ENCODE measurements around the gene TNS1.
"Not testable (repeated sequence)": the region's sequence is repeated elsewhere in the genome, so short reads cannot be mapped to it uniquely, and the experiment has no call there.

TNS1 gene

DNA sequence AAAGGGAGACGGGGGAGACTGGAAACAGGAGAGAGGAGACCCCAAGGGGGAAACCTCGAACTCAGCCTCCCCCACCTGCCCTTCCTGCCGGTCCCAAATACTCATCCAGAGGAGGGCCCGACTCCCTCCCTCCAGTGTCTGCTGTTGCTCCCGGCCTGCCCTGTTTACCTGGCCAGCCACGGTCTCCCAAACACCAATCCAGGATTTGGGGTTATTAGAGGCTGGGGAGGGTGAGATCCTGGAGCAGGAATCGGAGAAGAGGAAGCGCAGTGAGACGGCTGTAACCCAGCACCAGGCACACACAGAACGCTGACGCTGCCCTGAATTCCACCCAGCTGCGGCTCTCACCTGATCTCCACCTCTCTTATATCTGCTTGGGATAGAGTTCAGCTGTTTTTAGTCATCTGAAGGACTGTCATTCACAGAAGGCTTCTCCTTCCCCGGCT, 213.0 kb downstream of the TNS1 start:
- H3K4me3 Mint-ChIP-seq: peak overlapping the region; percentile 77
- peaks cover 32% of the 10 kb centered on the region for H3K4me1 Mint-ChIP-seq
- no peaks in the 10 kb centered on the region for H3K36me3 Mint-ChIP-seq
- no peaks in the 10 kb centered on the region for H3K9me3 Mint-ChIP-seq
- ATAC-seq: no peak
- no peaks in the 10 kb centered on the region for H3K27me3 Mint-ChIP-seq
- peak overlapping the region; percentile 2 for H3K27ac Mint-ChIP-seq

GRCh38 chr2:217789003-217789735, 213.6 kb downstream of the TNS1 start:
- Mint-ChIP-seq H3K27ac (peak overlapping the region; percentile 2), H3K27me3 (no peaks in the 10 kb centered on the region), H3K36me3 (no peaks in the 10 kb centered on the region), H3K9me3 (no peaks in the 10 kb centered on the region), H3K4me3 (peak overlapping the region; percentile 77), H3K4me1 (peaks cover 32% of the 10 kb centered on the region)
- peak; percentile 46 for ATAC-seq

DNA sequence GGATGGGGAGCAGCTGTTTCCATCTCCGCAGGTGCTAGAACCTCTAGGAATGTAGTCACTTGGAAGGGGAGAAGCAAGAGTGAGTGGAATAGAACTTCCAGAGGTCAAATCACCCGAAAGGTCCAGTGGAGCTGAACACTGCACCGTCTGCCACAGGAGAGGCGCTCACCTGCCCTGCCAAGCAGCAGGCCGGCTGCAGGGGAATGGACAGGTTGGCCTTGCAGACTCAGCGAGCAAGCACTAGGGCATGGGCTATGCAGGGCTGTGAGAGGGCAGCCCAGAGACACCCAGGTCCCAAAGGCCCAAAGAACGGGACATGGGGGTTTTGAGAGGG, 214.2 kb downstream of the TNS1 start:
- H3K36me3 Mint-ChIP-seq: no peaks in the 10 kb centered on the region
- H3K27ac Mint-ChIP-seq: no peak overlapping the region
- no peak overlapping the region for H3K4me3 Mint-ChIP-seq
- ATAC-seq: no peak
- H3K4me1 Mint-ChIP-seq: peaks cover 32% of the 10 kb centered on the region
- H3K27me3 Mint-ChIP-seq: no peaks in the 10 kb centered on the region
- no peaks in the 10 kb centered on the region for H3K9me3 Mint-ChIP-seq

- H3K9me3 Mint-ChIP-seq: peaks cover 9% of the 10 kb centered on the region
- H3K27me3 Mint-ChIP-seq: no peaks in the 10 kb centered on the region
- no peak overlapping the region for H3K4me3 Mint-ChIP-seq
- H3K27ac Mint-ChIP-seq: no peak overlapping the region
- peaks cover 32% of the 10 kb centered on the region for H3K4me1 Mint-ChIP-seq
- ATAC-seq: no peak
- no peaks in the 10 kb centered on the region for H3K36me3 Mint-ChIP-seq
These were observed 215.5 kb downstream of the TNS1 start for GRCh38 chr2:217787160-217787877.

DNA sequence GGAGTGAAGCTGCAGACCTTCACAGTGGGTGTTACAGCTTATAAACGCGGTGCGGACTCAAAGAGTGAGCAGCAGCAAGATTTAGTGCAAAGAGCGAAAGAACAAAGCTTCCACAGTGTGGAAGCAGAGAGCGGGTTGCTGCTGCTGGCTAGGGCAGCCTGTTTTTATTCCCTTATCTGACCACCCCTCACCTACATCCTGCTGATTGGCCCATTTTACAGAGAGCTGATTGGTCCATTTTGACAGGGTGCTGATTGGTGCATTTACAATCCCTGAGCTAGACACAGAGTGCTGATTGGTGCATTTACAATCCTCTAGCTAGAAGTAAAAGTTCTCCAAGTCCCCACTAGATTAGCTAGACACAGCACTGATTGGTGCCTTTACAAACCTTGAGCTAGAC, 216.2 kb downstream of the TNS1 start:
- H3K4me1 Mint-ChIP-seq: peaks cover 32% of the 10 kb centered on the region
- not testable (repeated sequence) for H3K27ac Mint-ChIP-seq, H3K36me3 Mint-ChIP-seq, H3K9me3 Mint-ChIP-seq, H3K4me3 Mint-ChIP-seq, ATAC-seq, H3K27me3 Mint-ChIP-seq

DNA sequence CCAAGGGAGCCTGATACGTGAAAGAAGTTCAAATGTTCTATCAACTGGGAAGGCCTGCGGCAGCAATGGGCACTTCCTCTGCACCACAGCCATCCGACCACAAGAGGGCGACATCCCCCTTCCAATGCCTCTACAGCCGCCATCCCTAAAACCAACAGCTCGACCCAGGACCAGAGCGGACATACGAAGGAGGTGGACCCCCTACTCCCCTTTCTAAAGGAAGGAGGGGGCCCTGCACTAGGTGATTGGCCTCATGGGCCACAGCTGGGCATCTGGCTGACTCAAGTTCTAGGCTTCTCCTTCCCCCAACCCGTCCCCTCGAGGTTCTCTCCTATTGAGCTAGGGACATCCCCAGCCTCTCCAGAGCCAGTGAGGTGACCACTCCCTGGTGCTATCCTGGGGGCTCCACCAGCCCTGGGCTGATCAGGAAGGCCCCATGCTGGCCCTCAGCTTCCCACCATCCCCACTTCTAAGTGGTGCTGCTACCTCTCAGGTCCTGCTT, 217.2 kb downstream of the TNS1 start:
- H3K27me3 Mint-ChIP-seq: no peaks in the 10 kb centered on the region
- H3K27ac Mint-ChIP-seq: no peak overlapping the region
- no peaks in the 10 kb centered on the region for H3K36me3 Mint-ChIP-seq
- peaks cover 9% of the 10 kb centered on the region for H3K9me3 Mint-ChIP-seq
- peaks cover 28% of the 10 kb centered on the region for H3K4me1 Mint-ChIP-seq
- peak; percentile 76 for ATAC-seq
- no peak overlapping the region for H3K4me3 Mint-ChIP-seq

- Mint-ChIP-seq H3K4me3 (no peak overlapping the region), H3K27ac (no peak overlapping the region), H3K9me3 (peaks cover 9% of the 10 kb centered on the region), H3K27me3 (no peaks in the 10 kb centered on the region), H3K4me1 (peaks cover 23% of the 10 kb centered on the region), H3K36me3 (no peaks in the 10 kb centered on the region)
- ATAC-seq: no peak
These were observed 217.7 kb downstream of the TNS1 start for GRCh38 chr2:217784996-217785543.

- Mint-ChIP-seq H3K27me3 (no peaks in the 10 kb centered on the region), H3K36me3 (no peaks in the 10 kb centered on the region), H3K9me3 (peaks cover 9% of the 10 kb centered on the region), H3K27ac (no peak overlapping the region), H3K4me3 (no peak overlapping the region), H3K4me1 (peaks cover 9% of the 10 kb centered on the region)
- no peak for ATAC-seq
These were observed 219.6 kb downstream of the TNS1 start for GRCh38 chr2:217783243-217783642.

- Mint-ChIP-seq H3K27me3 (no peaks in the 10 kb centered on the region), H3K27ac (no peak overlapping the region), H3K9me3 (peaks cover 4% of the 10 kb centered on the region), H3K4me3 (no peak overlapping the region), H3K4me1 (no peaks in the 10 kb centered on the region), H3K36me3 (no peaks in the 10 kb centered on the region)
- ATAC-seq: no peak
These were observed 224.9 kb downstream of the TNS1 start for GRCh38 chr2:217777906-217778305.

DNA sequence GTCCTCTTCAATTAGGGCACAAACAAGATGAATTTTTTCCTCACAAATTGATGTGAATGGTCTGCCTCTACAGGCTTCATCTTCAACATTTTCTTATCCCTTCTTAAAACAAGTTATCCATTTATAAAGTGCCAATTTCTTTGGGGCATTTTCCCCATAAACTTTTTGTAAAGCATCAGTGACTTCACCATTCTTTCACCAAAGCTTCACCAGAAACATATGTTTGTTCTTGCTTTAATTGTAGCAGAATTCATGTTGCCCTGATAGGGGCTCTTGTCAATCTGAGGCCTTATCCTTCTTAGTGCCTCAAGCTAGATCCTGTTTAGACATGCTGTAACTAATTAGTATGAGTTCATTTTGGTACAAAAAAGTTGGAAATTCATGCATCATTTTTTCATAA, 226.2 kb downstream of the TNS1 start:
- Mint-ChIP-seq H3K27ac (no peak overlapping the region), H3K4me1 (no peaks in the 10 kb centered on the region), H3K9me3 (peaks cover 3% of the 10 kb centered on the region), H3K36me3 (no peaks in the 10 kb centered on the region), H3K4me3 (no peak overlapping the region), H3K27me3 (no peaks in the 10 kb centered on the region)
- ATAC-seq: no peak

DNA sequence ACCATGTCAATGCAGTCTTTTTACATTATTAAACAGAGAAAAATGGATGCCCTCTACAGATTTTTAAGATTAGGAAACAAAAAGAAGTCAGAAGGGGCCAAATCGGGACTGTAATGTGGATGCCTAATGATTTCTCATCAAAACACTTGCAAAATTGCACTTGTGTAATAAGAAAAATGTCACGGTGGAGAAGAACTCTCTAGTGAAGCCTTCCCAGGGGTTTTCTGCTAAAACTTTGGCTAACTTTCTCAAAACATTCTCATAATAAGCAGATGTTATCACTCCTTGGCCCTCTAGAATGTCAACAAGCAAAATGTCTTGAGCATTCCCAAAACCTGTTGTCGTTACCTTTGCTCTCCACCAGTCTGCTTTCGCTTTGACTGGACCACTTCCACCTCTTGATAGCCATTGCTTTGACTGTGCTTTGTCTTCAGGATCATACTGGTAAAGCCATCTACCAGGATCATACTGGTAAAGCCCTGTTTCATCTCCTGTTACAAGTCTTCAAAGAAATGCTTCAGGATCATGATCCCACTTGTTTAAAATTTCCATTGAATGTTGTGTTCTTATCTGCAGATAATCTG, 226.8 kb downstream of the TNS1 start:
- Mint-ChIP-seq H3K27ac (no peak overlapping the region), H3K9me3 (peaks cover 3% of the 10 kb centered on the region), H3K4me3 (no peak overlapping the region), H3K27me3 (no peaks in the 10 kb centered on the region), H3K36me3 (no peaks in the 10 kb centered on the region), H3K4me1 (no peaks in the 10 kb centered on the region)
- ATAC-seq: no peak

DNA sequence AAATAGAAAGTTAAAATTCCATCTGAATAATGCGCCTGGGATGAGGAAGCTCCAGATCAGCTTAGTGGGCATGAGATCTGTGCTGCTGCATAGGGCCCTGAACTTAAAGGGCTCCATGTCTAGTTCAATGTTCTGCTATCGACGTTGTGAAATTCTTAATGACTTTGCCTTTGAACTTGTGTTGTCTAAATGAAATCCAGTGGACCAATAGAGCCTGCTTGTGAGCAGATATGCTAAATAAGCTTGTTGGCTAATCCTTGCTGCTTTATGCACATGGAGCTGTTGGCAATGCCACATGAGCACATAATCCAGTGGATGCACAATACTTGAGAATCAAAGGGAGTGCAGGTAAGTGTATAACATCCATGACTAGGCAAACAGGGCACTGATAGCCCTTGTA, 228.6 kb downstream of the TNS1 start:
- Mint-ChIP-seq H3K4me1 (no peaks in the 10 kb centered on the region), H3K27me3 (no peaks in the 10 kb centered on the region), H3K4me3 (no peak overlapping the region), H3K36me3 (no peaks in the 10 kb centered on the region), H3K9me3 (peaks cover 3% of the 10 kb centered on the region), H3K27ac (no peak overlapping the region)
- no peak for ATAC-seq

DNA sequence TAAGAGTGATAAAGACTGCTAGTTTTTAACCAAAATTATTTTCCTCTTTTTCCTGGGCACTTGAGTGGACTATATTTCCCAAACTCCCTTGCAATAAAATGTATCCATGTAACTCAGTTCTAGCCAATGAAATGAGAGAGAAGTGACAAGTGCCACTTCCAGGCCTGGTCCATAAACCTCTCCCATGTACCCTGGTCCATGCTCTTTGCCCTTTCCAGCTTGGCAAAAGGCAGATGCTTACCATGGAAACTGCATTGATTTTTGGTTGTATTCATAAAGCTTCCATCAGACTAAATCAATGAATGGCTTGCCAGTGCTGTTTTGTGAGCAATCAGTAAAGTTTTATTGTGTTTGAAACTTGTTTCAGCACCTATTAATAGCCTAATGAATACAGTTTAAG, 229.3 kb downstream of the TNS1 start:
- no peak overlapping the region for H3K4me3 Mint-ChIP-seq
- H3K9me3 Mint-ChIP-seq: peaks cover 3% of the 10 kb centered on the region
- no peak overlapping the region for H3K27ac Mint-ChIP-seq
- no peaks in the 10 kb centered on the region for H3K4me1 Mint-ChIP-seq
- H3K36me3 Mint-ChIP-seq: no peaks in the 10 kb centered on the region
- H3K27me3 Mint-ChIP-seq: no peaks in the 10 kb centered on the region
- no peak for ATAC-seq

DNA sequence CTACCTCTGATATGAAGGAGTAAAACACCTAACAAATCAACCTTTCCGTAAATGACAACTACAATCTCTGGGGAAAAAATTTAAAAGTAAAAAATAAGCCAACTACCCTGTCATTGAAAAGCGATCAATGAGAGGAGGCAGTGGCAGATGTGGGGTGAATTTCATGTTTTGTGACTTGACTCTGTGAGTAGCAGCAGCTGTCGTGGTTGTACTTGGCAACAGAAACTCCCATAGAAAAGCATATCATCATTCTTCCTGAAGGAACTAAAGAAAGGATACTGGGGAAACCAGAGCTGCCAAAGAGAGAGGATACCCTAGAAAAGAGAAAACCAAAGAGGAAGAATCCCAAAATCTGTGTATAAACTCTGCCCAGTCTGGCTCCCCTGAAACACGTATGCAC, 236.4 kb downstream of the TNS1 start:
- no peak overlapping the region for H3K4me3 Mint-ChIP-seq
- no peaks in the 10 kb centered on the region for H3K4me1 Mint-ChIP-seq
- H3K36me3 Mint-ChIP-seq: peaks cover 6% of the 10 kb centered on the region
- peaks cover 3% of the 10 kb centered on the region for H3K9me3 Mint-ChIP-seq
- H3K27me3 Mint-ChIP-seq: peaks cover 53% of the 10 kb centered on the region
- ATAC-seq: no peak
- no peak overlapping the region for H3K27ac Mint-ChIP-seq

DNA sequence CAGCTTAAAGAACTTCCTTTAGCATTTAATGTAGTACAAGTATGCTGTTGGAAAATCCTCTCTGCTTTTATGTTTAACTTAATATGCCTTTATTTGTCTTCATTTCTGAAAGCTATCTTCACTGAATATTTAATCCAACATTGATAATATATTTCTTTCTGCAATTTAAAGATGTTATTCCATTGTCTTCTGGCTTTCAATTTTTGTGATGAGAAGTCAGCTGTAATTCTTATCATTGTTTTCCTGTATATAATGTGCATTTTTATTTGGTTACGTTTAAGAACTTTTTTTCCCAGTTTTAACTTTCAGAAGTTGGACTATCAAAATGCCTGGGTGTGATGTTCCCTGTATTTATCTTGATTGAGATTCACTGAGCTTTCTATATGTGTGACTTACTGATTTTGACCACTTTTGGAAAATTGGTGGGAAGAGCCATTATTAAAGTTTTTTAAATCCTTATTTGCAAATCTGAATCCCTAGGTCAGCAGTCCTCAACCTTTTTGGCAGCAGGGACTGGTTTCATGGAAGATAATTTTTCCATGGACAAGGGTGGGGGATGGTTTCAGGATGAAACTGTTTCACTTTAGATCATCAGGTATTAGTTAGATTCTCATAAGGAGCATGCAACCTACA, 241.0 kb downstream of the TNS1 start:
- peaks cover 57% of the 10 kb centered on the region for H3K27me3 Mint-ChIP-seq
- no peak overlapping the region for H3K27ac Mint-ChIP-seq
- H3K9me3 Mint-ChIP-seq: peaks cover 5% of the 10 kb centered on the region
- H3K4me1 Mint-ChIP-seq: peaks cover 2% of the 10 kb centered on the region
- ATAC-seq: no peak
- no peaks in the 10 kb centered on the region for H3K36me3 Mint-ChIP-seq
- no peak overlapping the region for H3K4me3 Mint-ChIP-seq
